HEK293 (cell line): ENCODE data around the gene TCAP.

ENCODE experiments used
- ATF2 ChIP-seq: fragments of 450-650 bp; formaldehyde crosslinking; IDR thresholded peaks from 2 replicates; pipeline ENCODE4 v1.5.1; 2016; ENCODE audit warnings: missing biosample characterization, missing genetic modification characterization, low read depth
- CTCF ChIP-seq: fragments of 450-650 bp; formaldehyde crosslinking; IDR thresholded peaks from 2 replicates; pipeline ENCODE4 v1.5.1; 2016; ENCODE audit warnings: missing biosample characterization, missing genetic modification characterization
- GFI1B ChIP-seq: fragments of 450-650 bp; formaldehyde crosslinking; IDR thresholded peaks from 2 replicates; pipeline ENCODE4 v1.5.1; 2016; ENCODE audit warnings: missing biosample characterization, missing genetic modification characterization
- GLIS2 ChIP-seq: fragments of 450-650 bp; formaldehyde crosslinking; IDR thresholded peaks from 2 replicates; pipeline ENCODE4 v1.5.1; 2016; ENCODE audit warnings: missing biosample characterization, missing genetic modification characterization
- HOXA7 ChIP-seq: sonication (generic); formaldehyde crosslinking; IDR thresholded peaks from 2 replicates; pipeline ENCODE4 v1.8.1; 2022; ENCODE audit warnings: missing genetic modification reagents, borderline replicate concordance
- SALL2 ChIP-seq: fragments of 450-650 bp; formaldehyde crosslinking; IDR thresholded peaks from 2 replicates; pipeline ENCODE4 v1.5.0; 2017; ENCODE audit warnings: missing biosample characterization, mild to moderate bottlenecking, missing genetic modification characterization, borderline replicate concordance
- SETDB1 ChIP-seq: IDR thresholded peaks from one replicate; pipeline ENCODE4 v1.6.1; 2017; ENCODE audit warnings: mild to moderate bottlenecking, low read length, moderate library complexity, mixed read lengths; ENCODE audit not compliant: insufficient read length
- ZBTB10 ChIP-seq: fragments of 450-650 bp; formaldehyde crosslinking; IDR thresholded peaks from 2 replicates; pipeline ENCODE4 v1.5.1; 2016; ENCODE audit warnings: missing biosample characterization, missing genetic modification characterization
- ZBTB17 ChIP-seq: fragments of 450-650 bp; formaldehyde crosslinking; IDR thresholded peaks from 2 replicates; pipeline ENCODE4 v1.5.1; 2016; ENCODE audit warnings: missing biosample characterization, missing genetic modification characterization
- ZFHX2 ChIP-seq: fragments of 450-650 bp; formaldehyde crosslinking; conservative IDR thresholded peaks from 2 replicates; pipeline ENCODE4 v1.5.1; 2016; ENCODE audit warnings: missing biosample characterization, missing genetic modification characterization
- ZFP37 ChIP-seq: fragments of 450-650 bp; formaldehyde crosslinking; IDR thresholded peaks from 2 replicates; pipeline ENCODE4 v1.5.1; 2016; ENCODE audit warnings: missing biosample characterization, missing genetic modification characterization
- ZNF121 ChIP-seq: fragments of 450-650 bp; formaldehyde crosslinking; IDR thresholded peaks from 2 replicates; pipeline ENCODE4 v1.5.1; 2016; ENCODE audit warnings: missing biosample characterization, missing genetic modification characterization
- ZNF146 ChIP-seq: fragments of 450-650 bp; formaldehyde crosslinking; IDR thresholded peaks from 2 replicates; pipeline ENCODE4 v1.5.1; 2016; ENCODE audit warnings: missing biosample characterization, missing genetic modification characterization
- ZNF239 ChIP-seq: fragments of 450-650 bp; formaldehyde crosslinking; IDR thresholded peaks from 2 replicates; pipeline ENCODE4 v1.5.1; 2016; ENCODE audit warnings: missing biosample characterization, missing genetic modification characterization
- ZNF26 ChIP-seq: fragments of 450-650 bp; formaldehyde crosslinking; IDR thresholded peaks from 2 replicates; pipeline ENCODE4 v1.5.1; 2016; ENCODE audit warnings: missing biosample characterization, missing genetic modification characterization
- ZNF292 ChIP-seq: fragments of 450-650 bp; formaldehyde crosslinking; IDR thresholded peaks from 2 replicates; pipeline ENCODE4 v1.5.1; 2016; ENCODE audit warnings: low read depth, missing biosample characterization, missing genetic modification characterization, borderline replicate concordance
- ZNF366 ChIP-seq: fragments of 450-650 bp; formaldehyde crosslinking; conservative IDR thresholded peaks from 2 replicates; pipeline ENCODE4 v1.5.1; 2016; ENCODE audit warnings: missing biosample characterization, missing genetic modification characterization
- ZNF394 ChIP-seq: fragments of 450-650 bp; formaldehyde crosslinking; IDR thresholded peaks from 2 replicates; pipeline ENCODE4 v1.5.1; 2016; ENCODE audit warnings: missing biosample characterization, missing genetic modification characterization, mild to moderate bottlenecking, moderate library complexity, borderline replicate concordance
- ZNF433 ChIP-seq: fragments of 450-650 bp; formaldehyde crosslinking; IDR thresholded peaks from 2 replicates; pipeline ENCODE4 v1.5.1; 2016; ENCODE audit warnings: missing biosample characterization, missing genetic modification characterization, low read depth
- ZNF510 ChIP-seq: fragments of 450-650 bp; formaldehyde crosslinking; IDR thresholded peaks from 2 replicates; pipeline ENCODE4 v1.5.1; 2018; ENCODE audit warnings: mild to moderate bottlenecking, missing genetic modification characterization, missing biosample characterization; ENCODE audit not compliant: insufficient replicate concordance
- ZNF529 ChIP-seq: fragments of 450-650 bp; formaldehyde crosslinking; IDR thresholded peaks from 2 replicates; pipeline ENCODE4 v1.5.1; 2017; ENCODE audit warnings: missing genetic modification characterization, missing biosample characterization; ENCODE audit not compliant: insufficient replicate concordance
- ZNF548 ChIP-seq: fragments of 450-650 bp; formaldehyde crosslinking; IDR thresholded peaks from 2 replicates; pipeline ENCODE4 v1.5.1; 2016; ENCODE audit warnings: missing biosample characterization, missing genetic modification characterization
- ZNF549 ChIP-seq: fragments of 450-650 bp; IDR thresholded peaks from 2 replicates; pipeline ENCODE4 v1.5.1; 2018; ENCODE audit warnings: missing biosample characterization, missing genetic modification characterization, mild to moderate bottlenecking, inconsistent platforms, moderate library complexity
- ZNF560 ChIP-seq: fragments of 450-650 bp; formaldehyde crosslinking; IDR thresholded peaks from 2 replicates; pipeline ENCODE4 v1.5.1; 2017; ENCODE audit warnings: missing biosample characterization, missing genetic modification characterization, borderline replicate concordance
- ZNF561 ChIP-seq: fragments of 450-650 bp; IDR thresholded peaks from 2 replicates; pipeline ENCODE4 v1.5.1; 2018; ENCODE audit warnings: missing biosample characterization, missing genetic modification characterization, borderline replicate concordance
- ZNF623 ChIP-seq: fragments of 450-650 bp; formaldehyde crosslinking; IDR thresholded peaks from 2 replicates; pipeline ENCODE4 v1.5.1; 2016; ENCODE audit warnings: missing biosample characterization, missing genetic modification characterization
- ZNF654 ChIP-seq: fragments of 450-650 bp; formaldehyde crosslinking; IDR thresholded peaks from 2 replicates; pipeline ENCODE4 v1.5.1; 2016; ENCODE audit warnings: low read depth, missing biosample characterization, missing genetic modification characterization
- ZNF658 ChIP-seq: fragments of 450-650 bp; formaldehyde crosslinking; IDR thresholded peaks from 2 replicates; pipeline ENCODE4; 2016; ENCODE audit warnings: missing biosample characterization, missing genetic modification characterization
- ZNF670 ChIP-seq: fragments of 450-650 bp; formaldehyde crosslinking; IDR thresholded peaks from 2 replicates; pipeline ENCODE4 v1.5.1; 2016; ENCODE audit warnings: missing biosample characterization, missing genetic modification characterization, low read depth
- ZNF677 ChIP-seq: fragments of 450-650 bp; IDR thresholded peaks from 2 replicates; pipeline ENCODE4 v1.5.0; 2018; ENCODE audit warnings: missing biosample characterization, mild to moderate bottlenecking, missing genetic modification characterization, moderate library complexity
- ZSCAN18 ChIP-seq: fragments of 450-650 bp; formaldehyde crosslinking; IDR thresholded peaks from 2 replicates; pipeline ENCODE4 v1.5.1; 2016; ENCODE audit warnings: missing biosample characterization, missing genetic modification characterization

Gene TCAP

GRCh38 chr17:39667945-39668924, 3.1 kb downstream of the TCAP start, which contains the start of gene PNMT (continued):
- no peak for TF ChIP-seq ZNF529 (tag by site-specific recombination)
- TF ChIP-seq ZNF677 (tag by site-specific recombination) = no peak
- no peak for TF ChIP-seq ZNF560 (tag by site-specific recombination)
- TF ChIP-seq ZNF549 (tag by site-specific recombination) = no peak
- TF ChIP-seq ZNF26 = no peak
- no peak for TF ChIP-seq ATF2 (tag by site-specific recombination)
- no peak for TF ChIP-seq ZNF654 (tag by site-specific recombination)
- peak; percentile 63; the same call in 1 of the 2 replicates for TF ChIP-seq ZNF366 (tag by site-specific recombination)
- no peak for TF ChIP-seq ZNF670 (tag by site-specific recombination)
- peak; percentile 94 for TF ChIP-seq ZNF561 (tag by site-specific recombination)
- no peak for TF ChIP-seq GFI1B
- TF ChIP-seq ZNF548 = no peak
- TF ChIP-seq ZNF510 (tag by site-specific recombination) = no peak
- TF ChIP-seq ZFHX2 (tag by site-specific recombination) = peak; percentile 76
- TF ChIP-seq CTCF (tag by site-specific recombination) = peak; percentile 96
- no peak for TF ChIP-seq ZNF623 (tag by site-specific recombination)
- 0 out of 2 replicates have a peak, but pooled peaks have one; percentile 31 for TF ChIP-seq ZFP37 (tag by site-specific recombination)
- TF ChIP-seq SETDB1 = no peak
- peak; percentile 70; the same call in 1 of the 2 replicates for TF ChIP-seq GLIS2 (tag by site-specific recombination)
- no peak for TF ChIP-seq ZNF239 (tag by site-specific recombination)
- TF ChIP-seq ZSCAN18 (tag by site-specific recombination) = no peak
- TF ChIP-seq ZNF394 = no peak; the same call in 1 of the 2 replicates
- no peak for TF ChIP-seq ZNF658 (tag by site-specific recombination)
- no peak for TF ChIP-seq SALL2 (tag by site-specific recombination)
- no peak for TF ChIP-seq ZBTB10
- no peak for TF ChIP-seq HOXA7
- TF ChIP-seq ZNF292 = no peak
- TF ChIP-seq ZNF121 (tag by site-specific recombination) = no peak; the same call in 1 of the 2 replicates
- peak; percentile 90 for TF ChIP-seq ZBTB17 (tag by site-specific recombination)
- no peak for TF ChIP-seq ZNF146 (tag by site-specific recombination)
- TF ChIP-seq ZNF433 (tag by site-specific recombination) = no peak
